RWPE1 (cell line): ENCODE results near the gene KDM2A.

Experiments used
- CTCF ChIA-PET: fragments of 350-600 bp; sonication (Branson Sonifier 250); formaldehyde crosslinking; extraction: SDS; loops from one replicate; lab custom pipeline; 2021; lab: Yijun Ruan, JAX
- POLR2A ChIA-PET: fragments of 400-600 bp; formaldehyde crosslinking; extraction: SDS; loops from one replicate; lab custom pipeline; 2020; ENCODE audit warnings: antibody characterized with exemption; ENCODE audit not compliant: low non-redundant PET; lab: Yijun Ruan, JAX
- DNase-seq: peaks from one replicate; pipeline ENCODE4 v3.0.0; 2012; ENCODE audit warnings: low spot score
- H3K27ac ChIP-seq: fragments of 450-650 bp; 2 replicates; pipeline ENCODE4 v1.5.1; 2017
- CTCF ChIP-seq: fragments of 450-650 bp; conservative IDR thresholded peaks from 2 replicates; pipeline ENCODE4 v1.5.1; 2017; ENCODE audit warnings: low read depth, mild to moderate bottlenecking

KDM2A gene

DNA sequence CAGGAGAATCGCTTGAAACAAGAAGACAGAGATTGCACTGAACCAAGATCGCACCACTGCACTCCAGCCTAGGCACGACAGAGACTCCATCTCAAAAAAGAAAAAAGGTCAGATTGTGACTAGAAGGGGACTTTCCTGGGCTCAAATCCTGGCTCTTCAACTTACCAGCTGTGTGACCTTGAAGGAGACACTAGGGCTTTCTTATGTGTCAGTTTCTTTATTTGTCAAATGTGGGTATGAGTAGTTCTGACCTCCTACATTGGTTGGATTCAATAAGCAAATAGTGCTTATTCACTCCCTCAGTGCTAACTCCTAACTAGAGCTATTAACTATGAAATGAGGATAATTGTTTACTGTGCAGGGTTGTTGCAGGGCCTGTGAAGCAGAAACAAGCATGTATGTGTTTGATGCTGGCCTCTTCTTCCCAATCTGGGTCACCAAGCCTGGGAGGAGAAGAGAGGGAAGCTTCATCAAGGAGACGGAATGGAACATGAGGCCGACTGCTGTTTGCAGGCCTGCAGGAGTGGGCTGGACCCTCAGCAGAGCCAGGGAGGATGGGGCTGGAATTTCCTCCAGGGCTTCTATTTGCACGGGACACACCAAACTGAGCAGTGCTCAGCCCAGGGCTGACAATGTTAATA lies 39.9 kb upstream of the KDM2A start:
- peak overlapping the region; percentile 100 for H3K27ac ChIP-seq
- DNase-seq: no peak
- ChIA-PET POLR2A (no interaction called here), CTCF (no interaction called here)
- no peak for TF ChIP-seq CTCF

DNA sequence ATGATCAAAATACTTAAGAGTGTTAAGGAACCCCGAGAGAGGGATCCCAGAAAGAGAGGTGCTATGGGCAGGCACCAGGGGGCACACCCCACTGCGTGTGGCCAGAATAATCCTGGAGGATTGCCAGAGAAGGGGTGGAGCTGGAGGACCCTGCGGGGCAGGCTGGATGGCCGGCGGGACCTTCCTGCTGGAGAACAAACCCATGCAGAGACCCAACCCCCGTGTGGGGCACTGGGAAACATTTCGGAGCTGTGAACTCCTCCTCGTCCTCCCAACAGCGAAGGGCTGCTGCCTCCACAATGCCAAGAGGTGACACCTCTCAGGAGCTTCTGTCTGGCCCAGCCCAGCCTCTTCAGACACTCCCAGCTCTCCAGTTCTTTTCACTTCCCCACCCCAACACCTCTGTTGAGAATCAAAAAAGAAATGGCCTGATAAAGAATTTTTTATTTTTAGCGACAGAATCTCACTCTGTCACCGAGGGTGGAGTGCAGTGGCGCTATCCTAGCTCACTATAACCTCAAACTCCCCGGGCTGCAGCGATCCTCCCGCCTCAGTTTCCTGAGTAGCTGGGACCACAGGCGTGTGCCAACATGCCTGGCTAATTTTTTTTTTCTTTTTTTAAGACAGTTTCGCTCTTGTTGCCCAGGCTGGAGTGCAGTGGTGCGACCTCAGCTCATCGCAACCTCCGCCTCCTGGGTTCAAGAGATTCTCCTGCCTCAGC lies 36.8 kb upstream of the KDM2A start:
- H3K27ac ChIP-seq: peak overlapping the region; percentile 100
- POLR2A ChIA-PET: no interaction called here
- no peak for TF ChIP-seq CTCF
- DNase-seq: no peak
- CTCF ChIA-PET: interaction anchor here (0.6 to 0.9 kb wide), 3 partner anchors 29 to 158 kb away, joined by 3 to 5 read pairs (median 3); no protein-coding TSS in a partner anchor

DNA sequence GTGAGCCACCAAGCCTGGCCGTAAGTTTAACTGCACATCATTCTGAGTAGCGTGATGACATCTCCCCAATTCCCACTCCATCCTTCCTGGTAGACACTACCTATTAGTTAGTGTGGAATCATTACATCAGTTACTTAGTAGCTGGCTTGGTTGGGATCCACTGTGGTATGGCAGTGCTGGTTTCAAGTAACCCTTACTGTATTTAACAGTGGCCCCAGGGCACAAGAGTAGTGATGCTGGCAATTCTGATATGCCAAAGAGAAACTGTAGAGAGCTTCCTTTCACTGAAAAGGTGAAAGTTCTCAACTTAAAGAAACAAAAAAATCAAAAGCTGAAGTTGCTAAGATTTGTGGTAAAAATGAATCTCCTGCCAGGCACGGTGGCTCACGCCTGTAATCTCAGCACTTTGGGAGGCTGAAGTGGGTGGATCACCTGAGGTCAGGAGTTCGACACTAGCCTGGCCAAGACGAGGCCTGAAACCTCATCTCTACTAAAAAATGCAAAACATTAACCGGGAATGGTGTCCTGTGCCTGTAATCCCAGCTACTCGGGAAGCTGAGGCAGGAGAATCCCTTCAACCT lies 35.2 kb upstream of the KDM2A start:
- no peak for DNase-seq
- peak overlapping the region; percentile 100 for H3K27ac ChIP-seq
- CTCF ChIA-PET: interaction anchor here (0.7 kb wide), 1 partner anchor 60 kb away, joined by 4 read pairs; no protein-coding TSS in a partner anchor
- TF ChIP-seq CTCF: no peak
- POLR2A ChIA-PET: interaction anchor here (0.6 kb wide), 1 partner anchor 42 kb away, joined by 10 read pairs; no protein-coding TSS in a partner anchor

DNA sequence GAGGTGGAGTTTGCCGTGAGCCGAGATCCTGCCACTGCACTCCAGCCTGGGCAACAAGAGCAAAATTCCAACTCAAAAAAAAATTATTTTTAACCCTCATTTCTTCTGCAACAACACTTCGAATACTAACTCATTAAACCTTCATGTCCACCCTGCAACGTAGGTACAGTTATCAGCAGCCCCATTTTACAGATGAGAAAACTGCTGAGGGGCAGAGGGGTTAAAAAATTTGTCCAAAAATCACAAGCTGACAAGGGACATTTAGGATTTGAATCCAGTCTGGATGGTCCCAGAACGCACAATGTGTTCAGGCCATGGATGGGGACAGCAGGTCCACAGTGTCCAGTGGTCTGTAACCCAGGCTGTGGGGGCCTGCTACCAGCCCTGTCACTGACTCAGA lies 33.4 kb upstream of the KDM2A start:
- CTCF ChIA-PET: no interaction called here
- peak overlapping the region; percentile 10; the same call in 1 of the 2 replicates for H3K27ac ChIP-seq
- no peak for DNase-seq
- no peak for TF ChIP-seq CTCF
- POLR2A ChIA-PET: no interaction called here

- no peak for DNase-seq
- ChIA-PET CTCF (no interaction called here), POLR2A (no interaction called here)
- no peak overlapping the region for H3K27ac ChIP-seq
- no peak for TF ChIP-seq CTCF
Observed at GRCh38 chr11:67090717-67091116, 28.3 kb upstream of the KDM2A start.

DNA sequence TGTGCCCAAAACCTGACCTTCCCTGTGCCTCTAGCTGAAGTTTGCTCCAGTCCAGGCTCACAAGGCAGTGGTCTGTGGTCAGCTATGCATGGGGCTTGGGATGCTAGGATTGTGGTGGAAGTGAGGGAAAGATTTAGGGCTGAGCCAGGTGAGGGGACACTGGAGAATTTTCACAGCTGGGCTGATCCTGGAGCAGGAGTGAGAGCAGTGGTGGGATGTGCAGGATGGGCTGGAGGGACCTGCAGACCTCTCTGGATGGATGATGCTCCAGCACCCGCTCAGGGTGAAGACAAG lies 23.9 kb upstream of the KDM2A start:
- ChIA-PET POLR2A (no interaction called here), CTCF (interaction anchor here (0.6 to 0.8 kb wide), 3 partner anchors 26 to 38 kb away, joined by 3 to 4 read pairs (median 3); no protein-coding TSS in a partner anchor)
- TF ChIP-seq CTCF: no peak
- no peak for DNase-seq
- H3K27ac ChIP-seq: no peak overlapping the region
